AG09309 (cell line): ENCODE results near the gene LRRC1.

Experiments
- DNase-seq: peaks from one replicate; pipeline ENCODE4 v3.0.0-alpha.2; 2010; ENCODE audit warnings: low read depth
- H3K4me3 ChIP-seq: 2 replicates; pipeline ENCODE4 v1.5.1; 2011; ENCODE audit warnings: mild to moderate bottlenecking, low read depth, low read length, moderate library complexity; ENCODE audit not compliant: control insufficient read depth
- CTCF ChIP-seq: IDR thresholded peaks from 2 replicates; pipeline ENCODE4 v1.5.1; 2011; ENCODE audit warnings: mild to moderate bottlenecking, low read depth, low read length, inconsistent platforms; ENCODE audit not compliant: insufficient read depth, control insufficient read depth; ENCODE audit errors: missing control alignments

LRRC1 gene

DNA sequence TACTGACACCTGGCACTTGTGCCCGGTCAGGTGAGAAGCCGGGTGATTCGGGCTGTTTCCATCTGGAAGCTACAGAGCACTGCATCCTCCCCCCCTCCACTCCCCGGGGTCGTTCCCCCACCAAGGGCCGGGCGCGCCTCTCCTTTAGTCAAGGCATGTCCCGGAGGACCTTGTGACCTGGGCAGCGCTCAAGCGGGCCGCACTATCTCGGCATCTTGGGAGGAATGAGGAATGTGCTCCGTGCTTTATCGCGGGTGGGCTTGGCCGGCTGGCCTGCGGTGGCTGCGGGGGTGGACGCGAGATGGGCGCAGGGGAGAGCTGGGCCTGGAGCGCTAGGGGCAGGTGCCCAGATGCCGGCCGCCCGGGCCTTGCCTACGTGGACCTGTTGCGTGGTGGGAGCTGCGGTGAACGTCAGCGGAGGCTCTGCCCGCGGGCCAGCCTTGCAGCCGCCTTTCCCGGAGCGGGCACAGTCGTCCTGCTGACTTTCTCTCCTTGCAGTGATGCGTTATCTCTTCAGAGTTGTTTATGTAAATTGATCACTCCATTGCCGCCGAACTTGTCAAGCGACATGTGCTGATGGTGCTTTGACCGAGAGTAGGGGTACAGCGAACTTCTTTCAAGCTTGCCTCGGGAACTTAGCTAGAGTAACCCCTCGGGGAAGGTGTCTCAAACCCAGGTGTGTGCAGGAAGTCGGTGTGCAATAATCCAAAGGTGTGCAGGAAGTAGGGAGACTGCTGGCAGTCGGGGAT lies 1.1 kb downstream of the LRRC1 start:
- peak overlapping the region; percentile 61 for H3K4me3 ChIP-seq
- no peak for TF ChIP-seq CTCF
- no peak for DNase-seq

DNA sequence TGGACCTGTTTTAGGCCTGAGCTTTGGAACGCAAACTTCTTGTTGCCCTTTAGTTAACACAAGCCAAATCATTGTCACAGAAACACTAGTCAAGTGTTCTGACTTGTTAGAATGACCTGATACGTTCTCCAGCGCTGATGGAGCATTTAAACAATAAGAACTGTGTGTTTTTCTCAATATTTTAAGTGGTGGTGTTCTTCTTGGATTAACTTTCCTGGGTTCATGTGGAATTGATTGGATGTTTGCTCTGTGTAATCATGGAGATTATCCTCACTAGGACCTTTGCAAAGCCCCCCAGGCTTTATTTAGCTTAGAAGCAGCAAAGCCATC lies 1.6 kb downstream of the LRRC1 start:
- peak overlapping the region; percentile 61 for H3K4me3 ChIP-seq
- no peak for TF ChIP-seq CTCF
- DNase-seq = no peak

DNA sequence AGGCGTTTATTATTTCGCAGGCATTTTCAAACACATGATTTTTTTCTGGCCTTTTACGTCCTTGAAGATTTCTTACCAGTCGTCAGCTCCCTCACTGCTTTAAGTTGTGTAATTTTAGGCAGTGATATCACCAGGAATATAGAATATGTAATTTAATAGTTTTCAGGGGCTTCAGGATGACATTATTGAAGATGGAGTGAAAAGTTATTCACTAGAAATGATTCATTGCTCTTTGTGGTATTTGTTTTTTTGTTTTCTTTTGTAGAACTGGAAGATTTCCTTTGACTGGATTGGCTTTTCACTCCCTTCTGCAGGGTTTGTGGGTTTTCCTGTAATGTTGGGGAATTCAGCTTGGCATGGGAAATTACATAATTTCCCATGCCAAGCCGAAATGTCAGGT lies 2.0 kb downstream of the LRRC1 start:
- no peak overlapping the region for H3K4me3 ChIP-seq
- no peak for TF ChIP-seq CTCF
- no peak for DNase-seq

DNA sequence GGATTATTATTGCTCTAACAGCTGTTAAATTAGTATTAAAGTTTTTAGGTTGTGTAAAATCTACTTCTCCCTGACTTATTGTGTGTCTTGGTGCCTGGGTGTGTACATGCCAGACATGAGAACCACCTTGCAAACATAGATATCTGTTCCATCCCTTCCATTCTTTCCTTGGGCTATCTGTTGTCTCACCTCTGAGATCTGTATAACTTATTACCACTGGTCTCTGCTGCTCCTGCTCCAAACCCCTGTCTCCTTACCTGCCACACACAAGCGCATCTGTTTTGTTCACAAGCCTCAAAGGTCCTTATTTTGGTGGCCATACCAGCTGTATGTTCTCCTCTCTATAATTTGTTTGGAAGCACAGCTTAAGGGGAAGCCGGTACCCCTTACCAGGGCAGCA lies 2.5 kb downstream of the LRRC1 start:
- no peak for DNase-seq
- H3K4me3 ChIP-seq = no peak overlapping the region
- TF ChIP-seq CTCF = no peak

DNA sequence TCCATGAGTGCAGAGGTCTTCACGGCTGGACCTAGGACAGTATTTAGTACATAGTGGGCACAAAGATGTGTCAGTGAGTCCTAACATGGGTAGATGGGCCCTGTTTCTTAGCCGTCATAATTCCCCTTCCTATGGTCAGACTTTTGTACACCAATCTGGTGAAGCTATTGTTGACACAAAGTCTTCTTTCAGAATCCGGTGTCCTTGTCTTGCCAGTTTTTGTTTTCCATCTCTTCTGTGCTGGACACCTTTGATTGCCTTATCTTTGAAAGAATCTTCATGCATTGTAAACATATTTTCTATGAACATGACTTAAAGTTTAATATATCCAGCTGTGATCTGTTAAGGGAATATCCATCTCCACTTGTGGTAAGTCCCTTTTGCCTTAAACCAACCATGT lies 4.5 kb downstream of the LRRC1 start:
- no peak for DNase-seq
- no peak for TF ChIP-seq CTCF
- H3K4me3 ChIP-seq = no peak overlapping the region

DNA sequence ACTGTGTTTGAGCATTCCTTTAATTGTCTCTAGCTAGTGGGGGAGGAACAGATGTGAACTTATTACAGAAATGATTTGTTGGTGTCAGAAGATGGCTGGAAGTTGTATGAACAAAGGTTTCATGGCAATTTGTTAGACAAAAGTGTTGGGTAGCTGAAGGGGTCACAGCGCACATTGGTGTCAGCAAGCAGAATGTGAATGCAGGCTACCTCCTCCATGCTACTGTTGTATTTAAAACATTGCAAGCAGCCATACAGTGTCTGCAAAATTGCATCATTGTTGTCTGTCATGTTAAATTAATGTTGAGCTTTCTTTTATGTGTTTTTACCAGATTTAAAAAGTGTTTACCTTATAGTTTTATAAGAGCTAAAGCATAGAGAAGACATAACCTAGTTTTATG lies 6.2 kb downstream of the LRRC1 start:
- DNase-seq = no peak
- no peak for TF ChIP-seq CTCF
- H3K4me3 ChIP-seq = no peak overlapping the region

GRCh38 chr6:53802582-53802981 lies 7.8 kb downstream of the LRRC1 start:
- TF ChIP-seq CTCF = no peak
- no peak overlapping the region for H3K4me3 ChIP-seq
- no peak for DNase-seq
